Common myeloid progenitor, CD34-positive (primary cell): Measurements from ENCODE around the gene PA2G4.

ENCODE experiments used
- CTCF ChIA-PET: fragments of 350-600 bp; sonication (Branson Sonifier 250); formaldehyde crosslinking; loops from one replicate; lab custom pipeline; 2021; ENCODE audit warnings: antibody characterized with exemption; lab: Charles Lee
- POLR2A ChIA-PET: fragments of 350-600 bp; sonication (Branson Sonifier 250); formaldehyde crosslinking; loops from one replicate; lab custom pipeline; 2021; ENCODE audit warnings: antibody characterized with exemption; lab: Charles Lee
- DNase-seq, 3 donors: peaks; one replicate each; pipeline versions ENCODE4 v3.0.0 to v3.0.0-alpha.2; 2013
- H3K27ac ChIP-seq, 2 experiments: 1 replicate in 1 of 2; 2 replicates in 1 of 2; pipeline ENCODE4 v1.7.0; 2013; ENCODE audit warnings: inconsistent platforms in 2 of 2, low read length in 2 of 2, mild to moderate bottlenecking in 2 of 2, low read depth in 1 of 2, moderate library complexity in 1 of 2; ENCODE audit not compliant: severe bottlenecking in 2 of 2, insufficient read depth in 1 of 2, poor library complexity in 1 of 2
- H3K27me3 ChIP-seq, 5 experiments: replicated peaks in 2 of 5; 1 replicate in 3 of 5; 2 replicates in 2 of 5; pipeline versions ENCODE4 v1.6.1 to v1.7.0; 2013; ENCODE audit warnings: low read length in 4 of 5, mild to moderate bottlenecking in 2 of 5, moderate library complexity in 2 of 5, inconsistent platforms in 1 of 5; ENCODE audit not compliant: insufficient read depth in 5 of 5, control insufficient read depth in 4 of 5
- H3K36me3 ChIP-seq, 4 experiments: 1 replicate in 2 of 4; 2 replicates in 2 of 4; pipeline versions ENCODE4 v1.6.1 to v1.7.0; 2013; ENCODE audit warnings: low read length in 3 of 4, control low read depth in 1 of 4, mild to moderate bottlenecking in 1 of 4; ENCODE audit not compliant: control insufficient read depth in 4 of 4, insufficient read depth in 4 of 4
- H3K4me1 ChIP-seq, 4 experiments: 1 replicate in 3 of 4; 2 replicates in 1 of 4; pipeline versions ENCODE4 v1.6.1 to v1.7.1; 2013; ENCODE audit warnings: low read length in 3 of 4, mild to moderate bottlenecking in 3 of 4, control low read depth in 1 of 4, inconsistent platforms in 1 of 4, moderate library complexity in 1 of 4; ENCODE audit not compliant: control insufficient read depth in 4 of 4, insufficient read depth in 4 of 4; ENCODE audit errors: control extremely low read depth in 1 of 4
- H3K4me3 ChIP-seq, 7 experiments: 1 replicate in 4 of 7; 2 replicates in 3 of 7; pipeline versions ENCODE4 v1.5.1 to v1.7.0; 2013; ENCODE audit warnings: mild to moderate bottlenecking in 7 of 7, low read length in 6 of 7, moderate library complexity in 6 of 7, inconsistent platforms in 2 of 7, low read depth in 2 of 7, control low read depth in 1 of 7; ENCODE audit not compliant: insufficient read depth in 4 of 7, control insufficient read depth in 1 of 7; ENCODE audit errors: extremely low read depth in 1 of 7
- H3K9me3 ChIP-seq, 5 experiments: 1 replicate in 4 of 5; 2 replicates in 1 of 5; pipeline versions ENCODE4 v1.6.1 to v1.7.1; 2013; ENCODE audit warnings: low read length in 4 of 5, mild to moderate bottlenecking in 2 of 5, inconsistent platforms in 1 of 5, low read depth in 1 of 5, moderate library complexity in 1 of 5; ENCODE audit not compliant: control insufficient read depth in 4 of 5, insufficient read depth in 2 of 5; ENCODE audit errors: control extremely low read depth in 1 of 5
- WGBS: methylation state at CpG from one replicate; pipeline ENCODE4 v1.1.5; 2013; ENCODE audit not compliant: insufficient coverage; 5-methylcytosine and 5-hydroxymethylcytosine counted together

The PA2G4 gene

DNA sequence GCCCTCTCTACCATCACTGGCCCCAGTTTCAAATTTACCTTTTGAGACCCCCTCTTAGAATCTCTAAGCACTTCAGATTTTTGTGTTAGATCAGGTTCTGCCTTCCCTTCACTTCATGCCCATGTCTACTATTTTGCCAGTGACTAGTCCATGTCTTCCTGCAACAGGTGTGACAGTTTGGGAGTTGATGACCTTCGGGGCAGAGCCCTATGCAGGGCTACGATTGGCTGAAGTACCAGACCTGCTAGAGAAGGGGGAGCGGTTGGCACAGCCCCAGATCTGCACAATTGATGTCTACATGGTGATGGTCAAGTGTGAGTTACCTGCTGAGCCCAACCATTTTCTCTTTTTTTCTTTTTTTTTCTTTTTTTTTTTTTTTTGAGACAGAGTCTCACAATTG, 5.8 kb upstream of the PA2G4 start:
- ChIA-PET POLR2A (no interaction called here), CTCF (interaction anchor here (0.6 to 1.2 kb wide), 3 partner anchors 9 to 49 kb away, joined by 3 to 6 read pairs (median 3); no protein-coding TSS in a partner anchor)
- H3K36me3 ChIP-seq, result no peaks in the 10 kb centered on the region
- peaks cover 8 to 11% (median 9%) of the 10 kb centered on the region in 4 experiments for H3K4me1 ChIP-seq
- no peak for DNase-seq
- no peak overlapping the region for H3K4me3 ChIP-seq
- H3K27ac ChIP-seq, result no peak overlapping the region
- no peaks in the 10 kb centered on the region for H3K9me3 ChIP-seq
- peaks cover 0 to 6% (median 0%) of the 10 kb centered on the region in 5 experiments for H3K27me3 ChIP-seq
- 100% methylated on average over 2 of the region's 3 CpGs for WGBS

DNA sequence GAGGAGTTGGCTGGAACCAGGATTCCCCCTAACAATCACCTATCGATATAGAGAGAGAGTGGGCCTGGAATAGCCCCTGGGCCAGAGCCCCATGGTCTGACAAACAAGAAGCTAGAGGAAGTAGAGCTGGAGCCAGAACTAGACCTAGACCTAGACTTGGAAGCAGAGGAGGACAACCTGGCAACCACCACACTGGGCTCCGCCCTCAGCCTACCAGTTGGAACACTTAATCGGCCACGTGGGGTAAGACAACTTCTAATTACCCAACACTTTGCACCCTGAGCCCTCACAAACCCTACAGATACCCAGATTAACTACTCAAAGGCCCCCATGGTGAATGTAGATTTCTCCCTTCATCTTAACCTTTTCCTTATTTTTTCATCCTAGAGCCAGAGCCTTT, 4.6 kb upstream of the PA2G4 start:
- H3K36me3 ChIP-seq, result no peaks in the 10 kb centered on the region
- no peaks in the 10 kb centered on the region for H3K9me3 ChIP-seq
- POLR2A ChIA-PET, result no interaction called here
- WGBS, result 100% methylated on average over 3 of the region's 4 CpGs
- CTCF ChIA-PET, result interaction anchor here (0.6 to 1.0 kb wide), 2 partner anchors 8 to 75 kb away, joined by 3 to 6 read pairs; no protein-coding TSS in a partner anchor
- no peak overlapping the region for H3K27ac ChIP-seq
- no peak overlapping the region for H3K4me3 ChIP-seq
- no peak for DNase-seq
- peaks cover 10 to 17% (median 12%) of the 10 kb centered on the region in 4 experiments for H3K4me1 ChIP-seq
- peaks cover 0 to 6% (median 0%) of the 10 kb centered on the region in 5 experiments for H3K27me3 ChIP-seq

GRCh38 chr12:56101045-56101444, 3.3 kb upstream of the PA2G4 start:
- H3K4me1 ChIP-seq, result peaks cover 16 to 30% (median 23%) of the 10 kb centered on the region in 4 experiments
- DNase-seq, result no peak
- no peaks in the 10 kb centered on the region for H3K9me3 ChIP-seq
- peaks cover 0 to 6% (median 0%) of the 10 kb centered on the region in 5 experiments for H3K27me3 ChIP-seq
- no peak overlapping the region for H3K4me3 ChIP-seq
- WGBS, result 88% methylated on average over 7 of the region's 14 CpGs
- CTCF ChIA-PET, result interaction anchor here (1.2 kb wide), 1 partner anchor 14 kb away, joined by 3 read pairs; no protein-coding TSS in a partner anchor
- H3K36me3 ChIP-seq, result peaks cover 0 to under 1% (median 0%) of the 10 kb centered on the region in 4 experiments
- no peak overlapping the region for H3K27ac ChIP-seq
- POLR2A ChIA-PET, result no interaction called here

- Histone ChIP-seq H3K27me3 (no peaks in the 10 kb centered on the region), H3K4me3 (peak overlapping the region in 1 of 7 experiments; percentile 95), H3K9me3 (no peaks in the 10 kb centered on the region), H3K27ac (no peak overlapping the region), H3K36me3 (peaks cover 2 to 17% (median 9%) of the 10 kb centered on the region in 4 experiments), H3K4me1 (peaks cover 16 to 34% (median 27%) of the 10 kb centered on the region in 4 experiments)
- ChIA-PET POLR2A (no interaction called here), CTCF (interaction anchor here (0.5 to 1.9 kb wide), 4 partner anchors 12 to 129 kb away, joined by 3 to 6 read pairs (median 4); partner anchors contain the start of gene RAB5B)
- DNase-seq, result no peak
- 100% methylated on average over 1 of the region's 1 CpG for WGBS
Measured at GRCh38 chr12:56102683-56103065, 1.7 kb upstream of the PA2G4 start.

GRCh38 chr12:56103066-56103711, 1.2 kb upstream of the PA2G4 start:
- H3K27me3 ChIP-seq, result no peaks in the 10 kb centered on the region
- peak overlapping the region in 1 of 2 experiments; percentile 93 for H3K27ac ChIP-seq
- CTCF ChIA-PET, result interaction anchor here (0.5 to 2.2 kb wide), 6 partner anchors 12 to 129 kb away, joined by 3 to 8 read pairs (median 4); partner anchors contain the start of gene RAB5B
- H3K4me3 ChIP-seq, result peak overlapping the region in 6 of 7 experiments; percentile 80 to 97 (median 90)
- H3K9me3 ChIP-seq, result no peaks in the 10 kb centered on the region
- peaks cover 4 to 22% (median 14%) of the 10 kb centered on the region in 4 experiments for H3K36me3 ChIP-seq
- POLR2A ChIA-PET, result no interaction called here
- DNase-seq, result peak in 2 of 3 donors; percentile 34 to 44
- WGBS, result 51% methylated on average over 5 of the region's 6 CpGs
- peaks cover 16 to 34% (median 27%) of the 10 kb centered on the region in 4 experiments for H3K4me1 ChIP-seq

- no peaks in the 10 kb centered on the region for H3K27me3 ChIP-seq
- DNase-seq, result no peak
- peaks cover 16 to 34% (median 27%) of the 10 kb centered on the region in 4 experiments for H3K4me1 ChIP-seq
- ChIA-PET POLR2A (interaction anchor here (0.6 to 2.1 kb wide), 4 partner anchors 13 to 130 kb away, joined by 3 to 35 read pairs (median 3); partner anchors contain the start of genes ERBB3, RAB5B, RPL41 and ZC3H10), CTCF (interaction anchor here (0.9 to 2.2 kb wide), 12 partner anchors 10 to 360 kb away, joined by 3 to 10 read pairs (median 4); partner anchors contain the start of genes ERBB3 and ZC3H10)
- H3K9me3 ChIP-seq, result no peaks in the 10 kb centered on the region
- WGBS, result 3% methylated on average over 8 of the region's 8 CpGs
- peak overlapping the region in 1 of 2 experiments; percentile 93 for H3K27ac ChIP-seq
- H3K36me3 ChIP-seq, result peaks cover 6 to 28% (median 17%) of the 10 kb centered on the region in 4 experiments
- peak overlapping the region; percentile 75 to 97 (median 86) for H3K4me3 ChIP-seq
Measured at GRCh38 chr12:56103823-56104108, 593 bp upstream of the PA2G4 start.
